Glutamatergic neuron (in vitro differentiated cells): ENCODE measurements around the gene FCN2. TPM values are rescaled to one million over a fixed set of nuclear protein-coding genes. Genes with fewer than 3 reads are reported as not detected.

ENCODE experiments used
- DNase-seq: peaks from one replicate; pipeline ENCODE4 v3.0.0; 2022
- H3K27ac Mint-ChIP-seq: one replicate; pipeline ENCODE4 v1.8.0; 2020; ENCODE audit warnings: mild to moderate bottlenecking, mixed read lengths, inconsistent platforms; ENCODE audit not compliant: unreplicated experiment
- H3K27me3 Mint-ChIP-seq: one replicate; pipeline ENCODE4 v1.8.0; 2020; ENCODE audit warnings: mild to moderate bottlenecking, moderate library complexity, mixed read lengths, inconsistent platforms; ENCODE audit not compliant: unreplicated experiment
- H3K36me3 Mint-ChIP-seq: one replicate; pipeline ENCODE4 v1.8.0; 2020; ENCODE audit warnings: mild to moderate bottlenecking, mixed read lengths, inconsistent platforms; ENCODE audit not compliant: unreplicated experiment
- H3K4me1 Mint-ChIP-seq: one replicate; pipeline ENCODE4 v1.8.0; 2020; ENCODE audit warnings: mild to moderate bottlenecking, low read depth, mixed read lengths, inconsistent platforms; ENCODE audit not compliant: unreplicated experiment
- H3K4me3 Mint-ChIP-seq: one replicate; pipeline ENCODE4 v1.8.0; 2020; ENCODE audit warnings: mild to moderate bottlenecking, mixed read lengths, inconsistent platforms; ENCODE audit not compliant: unreplicated experiment
- H3K9me3 Mint-ChIP-seq: one replicate; pipeline ENCODE4 v1.8.0; 2020; ENCODE audit warnings: mild to moderate bottlenecking, moderate library complexity, mixed read lengths, inconsistent platforms; ENCODE audit not compliant: unreplicated experiment
- CTCF ChIP-seq: fragments of 200-600 bp; sonication (generic); IDR thresholded peaks from one replicate; pipeline ENCODE4 v1.5.0; 2021; ENCODE audit not compliant: partially characterized antibody, unreplicated experiment
- total RNA-seq: library from RNA; stranded (reverse); fragmentation: NEBNext Ultra II Directional; extraction: Animal tissue kit (Norgen Biotek cat#: 25700); gene quantifications from one replicate; pipeline ENCODE4 v1.2.1, GENCODE V29; 2021; ENCODE audit not compliant: unreplicated experiment

FCN2 gene
- total RNA-seq, 1 donor from 2014 or later = not detected

GRCh38 chr9:134891713-134892112 lies 11.1 kb downstream of the FCN2 start:
- no peaks in the 10 kb centered on the region for H3K27me3 Mint-ChIP-seq
- no peak for TF ChIP-seq CTCF
- peaks cover 2% of the 10 kb centered on the region for H3K4me1 Mint-ChIP-seq
- no peak for DNase-seq
- no peak overlapping the region for H3K4me3 Mint-ChIP-seq
- H3K27ac Mint-ChIP-seq = no peak overlapping the region
- peaks cover 3% of the 10 kb centered on the region for H3K9me3 Mint-ChIP-seq
- H3K36me3 Mint-ChIP-seq = peaks cover 8% of the 10 kb centered on the region

GRCh38 chr9:134892221-134892620 lies 11.6 kb downstream of the FCN2 start:
- Mint-ChIP-seq H3K9me3 (peaks cover 3% of the 10 kb centered on the region), H3K4me3 (no peak overlapping the region), H3K4me1 (peaks cover 2% of the 10 kb centered on the region), H3K27ac (no peak overlapping the region), H3K27me3 (no peaks in the 10 kb centered on the region), H3K36me3 (peaks cover 8% of the 10 kb centered on the region)
- no peak for TF ChIP-seq CTCF
- no peak for DNase-seq

GRCh38 chr9:134892820-134893420 lies 12.3 kb downstream of the FCN2 start:
- peaks cover 3% of the 10 kb centered on the region for H3K9me3 Mint-ChIP-seq
- H3K4me1 Mint-ChIP-seq = peaks cover under 1% of the 10 kb centered on the region
- TF ChIP-seq CTCF = no peak
- no peaks in the 10 kb centered on the region for H3K27me3 Mint-ChIP-seq
- no peak overlapping the region for H3K4me3 Mint-ChIP-seq
- no peak overlapping the region for H3K27ac Mint-ChIP-seq
- DNase-seq = no peak
- H3K36me3 Mint-ChIP-seq = peaks cover 8% of the 10 kb centered on the region

DNA sequence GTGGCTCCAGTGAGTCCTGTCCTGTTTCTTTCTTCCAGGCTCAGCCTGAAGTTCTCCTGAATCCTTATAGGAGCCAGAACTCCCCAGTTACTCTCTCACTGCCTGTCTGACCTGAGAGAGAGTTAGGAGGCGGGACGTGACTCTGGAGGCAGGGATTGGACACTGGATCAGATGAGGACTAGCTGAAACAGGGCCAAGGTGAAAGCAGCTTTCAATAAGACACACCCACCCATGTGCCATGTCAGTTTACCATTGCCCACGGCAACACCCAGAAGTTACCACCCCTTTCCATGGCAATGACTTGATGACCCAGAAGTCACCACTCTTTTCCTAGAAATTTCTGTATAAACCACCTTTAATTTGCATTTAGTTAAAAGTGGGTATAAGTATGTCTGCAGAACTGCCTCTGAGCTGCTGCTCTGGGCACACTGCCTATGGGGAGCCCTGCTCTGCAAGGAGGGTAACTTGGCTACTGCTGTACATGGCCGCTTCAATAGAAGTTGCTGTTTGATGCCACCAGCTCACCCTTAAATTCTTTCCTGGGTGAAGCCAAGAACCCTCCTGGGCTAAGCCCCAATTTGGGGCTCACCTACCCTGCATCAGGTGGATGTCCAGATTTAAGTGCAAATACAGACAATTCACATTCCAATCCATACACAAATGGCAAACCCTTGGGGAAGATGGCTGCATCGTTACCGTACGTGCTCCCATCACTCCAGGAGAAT lies 13.7 kb downstream of the FCN2 start:
- TF ChIP-seq CTCF = no peak
- no peak overlapping the region for H3K27ac Mint-ChIP-seq
- peaks cover 16% of the 10 kb centered on the region for H3K36me3 Mint-ChIP-seq
- no peak for DNase-seq
- peaks cover 3% of the 10 kb centered on the region for H3K9me3 Mint-ChIP-seq
- no peaks in the 10 kb centered on the region for H3K4me1 Mint-ChIP-seq
- no peaks in the 10 kb centered on the region for H3K27me3 Mint-ChIP-seq
- H3K4me3 Mint-ChIP-seq = no peak overlapping the region

GRCh38 chr9:134895097-134895496 lies 14.5 kb downstream of the FCN2 start:
- Mint-ChIP-seq H3K36me3 (peaks cover 21% of the 10 kb centered on the region), H3K4me3 (no peak overlapping the region), H3K4me1 (no peaks in the 10 kb centered on the region), H3K9me3 (peaks cover 3% of the 10 kb centered on the region), H3K27ac (no peak overlapping the region), H3K27me3 (no peaks in the 10 kb centered on the region)
- TF ChIP-seq CTCF = no peak
- no peak for DNase-seq
